DOHH2 (cell line): ENCODE measurements around the gene TRAPPC4.

ENCODE experiments used
- EZH2phosphoT487 ChIP-seq: fragments of 200-600 bp; sonication (generic); IDR thresholded peaks from 2 replicates; pipeline ENCODE4 v1.6.1; 2017; ENCODE audit warnings: borderline replicate concordance, mild to moderate bottlenecking, antibody characterized with exemption, low read length, moderate library complexity, mixed read lengths
- TF ChIP-seq, protein P1 (sequence below): fragments of 200-600 bp; sonication (generic); IDR thresholded peaks from one replicate; pipeline ENCODE4 v1.5.1; 2014; ENCODE audit warnings: antibody characterized with exemption, mild to moderate bottlenecking, low read depth, low read length; ENCODE audit not compliant: poor library complexity, severe bottlenecking

DNA sequence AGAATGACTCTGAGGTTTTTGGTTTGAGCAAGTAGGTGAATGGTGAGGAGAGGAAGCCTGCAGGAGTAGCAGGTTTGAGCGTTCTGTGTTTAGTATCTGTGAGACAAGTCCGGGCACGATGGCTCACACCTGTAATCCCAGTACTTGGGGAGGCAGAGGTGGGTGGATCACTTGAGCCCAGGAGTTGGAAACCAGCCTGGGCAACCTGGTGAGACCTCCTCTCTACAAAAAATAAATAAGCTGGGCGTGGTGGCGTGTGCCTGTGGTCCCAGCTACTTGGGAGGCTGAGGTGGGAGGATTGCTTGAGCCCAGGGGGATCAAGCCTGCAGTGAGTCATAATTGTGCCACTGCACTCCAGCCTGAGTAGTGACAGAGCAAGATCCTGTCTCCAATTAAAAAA is 30.3 kb upstream of the TRAPPC4 start:
- TF ChIP-seq, protein P1, sequence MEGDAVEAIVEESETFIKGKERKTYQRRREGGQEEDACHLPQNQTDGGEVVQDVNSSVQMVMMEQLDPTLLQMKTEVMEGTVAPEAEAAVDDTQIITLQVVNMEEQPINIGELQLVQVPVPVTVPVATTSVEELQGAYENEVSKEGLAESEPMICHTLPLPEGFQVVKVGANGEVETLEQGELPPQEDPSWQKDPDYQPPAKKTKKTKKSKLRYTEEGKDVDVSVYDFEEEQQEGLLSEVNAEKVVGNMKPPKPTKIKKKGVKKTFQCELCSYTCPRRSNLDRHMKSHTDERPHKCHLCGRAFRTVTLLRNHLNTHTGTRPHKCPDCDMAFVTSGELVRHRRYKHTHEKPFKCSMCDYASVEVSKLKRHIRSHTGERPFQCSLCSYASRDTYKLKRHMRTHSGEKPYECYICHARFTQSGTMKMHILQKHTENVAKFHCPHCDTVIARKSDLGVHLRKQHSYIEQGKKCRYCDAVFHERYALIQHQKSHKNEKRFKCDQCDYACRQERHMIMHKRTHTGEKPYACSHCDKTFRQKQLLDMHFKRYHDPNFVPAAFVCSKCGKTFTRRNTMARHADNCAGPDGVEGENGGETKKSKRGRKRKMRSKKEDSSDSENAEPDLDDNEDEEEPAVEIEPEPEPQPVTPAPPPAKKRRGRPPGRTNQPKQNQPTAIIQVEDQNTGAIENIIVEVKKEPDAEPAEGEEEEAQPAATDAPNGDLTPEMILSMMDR = no peak
- no peak for TF ChIP-seq EZH2phosphoT487
